ENCODE data around the gene GPR158. TPM values are rescaled to one million over a fixed set of nuclear protein-coding genes. Genes with fewer than 3 reads are reported as not detected.

Gene GPR158
- total RNA-seq, 2 experiments from 2014 or later, result not detected

DNA sequence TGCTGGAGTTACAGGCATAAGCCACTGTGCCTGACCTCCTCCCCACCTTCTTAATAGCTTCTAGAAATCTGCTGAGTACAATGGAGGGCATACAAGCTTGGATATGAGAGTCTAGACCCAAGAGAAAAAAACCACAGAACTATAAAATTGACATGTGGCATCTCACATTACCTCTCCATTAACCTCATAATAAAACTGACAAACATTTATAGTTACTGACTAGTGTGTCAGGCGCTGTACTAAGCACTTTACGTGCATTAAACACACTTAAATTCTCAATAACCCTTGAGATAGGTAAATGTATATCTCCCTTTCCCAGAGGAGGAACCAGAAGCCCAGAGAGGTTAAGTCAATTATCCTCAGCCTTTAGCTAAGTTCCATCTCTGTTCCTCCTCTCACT is 458.7 kb downstream of the GPR158 start:
- ChIA-PET CTCF (no interaction called here), POLR2A (no interaction called here)
- DNase-seq, result no peak
- Mint-ChIP-seq H3K27ac (no peak overlapping the region), H3K36me3 (ENCODE audit: low read depth) (no peaks in the 10 kb centered on the region), H3K4me1 (no peaks in the 10 kb centered on the region), H3K27me3 (no peaks in the 10 kb centered on the region), H3K9me3 (peaks cover 2% of the 10 kb centered on the region), H3K4me3 (no peak overlapping the region)

DNA sequence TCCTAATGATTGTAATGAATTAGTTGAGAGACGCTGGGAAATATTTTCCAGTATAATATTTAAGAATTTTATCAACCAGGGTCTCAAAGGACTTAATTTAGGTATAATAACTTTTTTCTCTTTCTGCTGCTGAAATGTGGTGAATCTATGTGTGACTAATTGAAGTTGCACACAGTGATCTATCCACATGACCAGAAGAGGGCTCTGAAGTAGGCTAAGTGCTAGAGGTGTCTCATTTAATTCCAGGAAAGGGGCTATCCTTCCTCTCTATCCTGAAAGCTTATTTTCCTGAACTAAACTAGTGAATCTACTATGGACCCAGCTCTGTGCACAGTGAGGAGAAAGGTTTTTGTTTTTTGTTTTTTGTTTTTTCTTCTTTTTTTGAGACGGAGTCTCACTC is 464.8 kb downstream of the GPR158 start:
- POLR2A ChIA-PET, result no interaction called here
- CTCF ChIA-PET, result no interaction called here
- Mint-ChIP-seq H3K27ac (no peak overlapping the region), H3K4me1 (no peaks in the 10 kb centered on the region), H3K9me3 (no peaks in the 10 kb centered on the region), H3K36me3 (ENCODE audit: low read depth) (no peaks in the 10 kb centered on the region), H3K27me3 (no peaks in the 10 kb centered on the region), H3K4me3 (no peak overlapping the region)
- no peak for DNase-seq

DNA sequence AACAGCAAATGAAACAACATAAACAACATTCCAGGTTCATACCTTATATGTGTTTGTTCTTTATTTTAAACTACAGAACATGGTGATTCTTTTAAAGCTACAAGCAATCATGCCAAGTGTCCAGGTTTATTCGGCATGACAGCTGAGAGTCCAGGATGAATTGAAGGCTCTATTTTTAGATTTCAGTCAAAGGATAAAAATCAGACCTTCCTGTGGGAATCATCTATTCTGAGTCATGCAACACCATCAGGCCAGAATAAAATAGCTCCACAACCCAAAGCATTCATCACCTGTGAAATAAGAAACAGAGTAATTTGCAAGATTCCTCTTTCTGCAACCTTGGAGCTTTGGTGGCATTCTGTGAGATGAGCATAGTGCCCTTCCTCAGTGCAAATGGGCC is 466.8 kb downstream of the GPR158 start:
- Mint-ChIP-seq H3K4me1 (no peaks in the 10 kb centered on the region), H3K27me3 (no peaks in the 10 kb centered on the region), H3K27ac (no peak overlapping the region), H3K9me3 (no peaks in the 10 kb centered on the region), H3K4me3 (no peak overlapping the region), H3K36me3 (ENCODE audit: low read depth) (no peaks in the 10 kb centered on the region)
- ChIA-PET POLR2A (no interaction called here), CTCF (no interaction called here)
- DNase-seq, result no peak

DNA sequence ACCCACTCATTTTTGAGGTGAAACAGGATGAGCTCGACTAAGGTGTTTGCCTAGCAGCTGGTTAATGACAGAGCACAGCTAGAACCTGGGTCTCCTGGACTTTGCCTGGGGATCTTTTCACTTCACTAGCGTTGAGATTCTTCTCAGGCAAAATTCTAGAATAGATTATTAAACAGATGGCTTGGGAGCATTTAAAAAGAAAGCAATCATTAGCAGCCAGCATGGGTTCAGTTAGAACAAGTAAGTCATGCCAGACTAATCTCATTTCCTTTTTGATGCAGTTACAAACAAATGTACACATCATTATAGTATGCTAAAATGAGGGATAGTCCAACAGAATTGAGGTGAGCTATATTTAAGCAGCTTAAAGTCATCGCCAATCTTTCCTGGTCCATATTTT is 467.9 kb downstream of the GPR158 start:
- H3K4me3 Mint-ChIP-seq, result no peak overlapping the region
- H3K4me1 Mint-ChIP-seq, result no peaks in the 10 kb centered on the region
- no peaks in the 10 kb centered on the region for H3K9me3 Mint-ChIP-seq
- no peaks in the 10 kb centered on the region for H3K27me3 Mint-ChIP-seq
- H3K36me3 Mint-ChIP-seq (ENCODE audit: low read depth), result no peaks in the 10 kb centered on the region
- H3K27ac Mint-ChIP-seq, result no peak overlapping the region
- CTCF ChIA-PET, result no interaction called here
- POLR2A ChIA-PET, result no interaction called here
- no peak for DNase-seq

DNA sequence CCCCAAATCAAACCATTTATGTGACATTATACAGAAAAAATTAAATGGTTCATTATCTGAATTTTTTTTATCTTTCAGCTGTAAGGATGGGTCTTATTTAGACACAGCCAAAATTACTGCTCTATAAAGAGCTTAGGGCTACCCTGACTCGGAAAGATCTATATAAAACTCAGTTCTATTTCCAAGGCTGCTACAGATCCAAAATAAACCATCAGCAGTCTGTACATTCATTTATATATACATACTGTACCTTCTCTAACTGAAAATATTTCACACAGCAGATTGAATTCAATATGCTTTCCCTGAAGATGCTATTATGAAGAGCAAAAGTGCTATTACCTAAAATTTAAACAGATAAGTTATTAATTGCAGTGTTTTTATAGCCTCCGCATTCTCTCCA is 471.6 kb downstream of the GPR158 start:
- ChIA-PET POLR2A (no interaction called here), CTCF (no interaction called here)
- Mint-ChIP-seq H3K27me3 (no peaks in the 10 kb centered on the region), H3K4me1 (no peaks in the 10 kb centered on the region), H3K9me3 (no peaks in the 10 kb centered on the region), H3K27ac (no peak overlapping the region), H3K36me3 (ENCODE audit: low read depth) (no peaks in the 10 kb centered on the region), H3K4me3 (no peak overlapping the region)
- no peak for DNase-seq

DNA sequence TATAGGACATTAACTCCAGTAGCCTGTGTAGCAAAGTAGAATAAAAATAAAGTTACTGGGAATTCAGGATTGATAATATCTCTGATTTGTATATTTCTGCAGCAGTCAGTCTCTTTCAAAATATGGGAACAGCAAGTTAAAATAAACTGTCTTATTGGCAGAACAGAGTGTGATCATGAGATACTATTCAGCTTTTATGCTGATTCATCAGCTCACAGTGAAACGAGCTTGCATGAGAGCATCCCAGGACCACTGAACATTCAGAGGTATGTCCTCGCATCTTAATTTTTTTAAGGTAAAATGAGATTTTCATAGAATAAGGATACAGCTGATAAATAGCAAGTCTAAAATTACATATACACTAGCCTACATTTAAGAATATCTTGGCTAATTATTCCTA is 476.7 kb downstream of the GPR158 start:
- no peaks in the 10 kb centered on the region for H3K27me3 Mint-ChIP-seq
- no peak for DNase-seq
- ChIA-PET CTCF (no interaction called here), POLR2A (no interaction called here)
- H3K9me3 Mint-ChIP-seq, result no peaks in the 10 kb centered on the region
- H3K27ac Mint-ChIP-seq, result no peak overlapping the region
- no peaks in the 10 kb centered on the region for H3K4me1 Mint-ChIP-seq
- H3K4me3 Mint-ChIP-seq, result no peak overlapping the region
- H3K36me3 Mint-ChIP-seq (ENCODE audit: low read depth), result no peaks in the 10 kb centered on the region

Other genes starting within 250 kb of the GPR158 start
- gene PRTFDC1, start 222.4 kb upstream of the GPR158 start, total RNA-seq, result 1 to 10 TPM; 1.4 to 1.7 TPM
- not detected for gene ENKUR, start 158.8 kb upstream of the GPR158 start, total RNA-seq
- gene THNSL1, start 158.4 kb upstream of the GPR158 start, total RNA-seq, result 1 to 10 TPM; 2.2 to 2.4 TPM

Measured in activated CD4-positive, alpha-beta memory T cell treated with anti-CD3 and anti-CD28 coated beads, Interleukin-2, amount 10 ng/mL, durations not matched to agents 7 days and 5 days (primary cell).